ENCODE results near the gene ANKRD44. TPM values are rescaled to one million over a fixed set of nuclear protein-coding genes. Genes with fewer than 3 reads are reported as not detected.

ANKRD44 gene
- total and polyA plus RNA-seq, 2 of the 8 experiments (the other 6 are each of a cell fraction or from before 2014, with no cell fraction given), result 1.2 to 1.3 TPM

- TF ChIP-seq SRF (IDR thresholded peaks at IDR 0.05; ENCODE audit: low read depth, low read length), result no peak
Observed at GRCh38 chr2:197182668-197183067, 127.9 kb downstream of the ANKRD44 start (continued).

Data from H1 (cell line).